ENCODE measurements around the gene PLPP3. TPM values are rescaled to one million over a fixed set of nuclear protein-coding genes. Genes with fewer than 3 reads are reported as not detected.

PLPP3 gene
- total RNA-seq, 1 donor from 2014 or later, result 33.5 TPM

GRCh38 chr1:56538532-56538931, 40.8 kb downstream of the PLPP3 start:
- peaks cover 2% of the 10 kb centered on the region for H3K27me3 Mint-ChIP-seq (ENCODE audit: unreplicated experiment)
- H3K4me3 Mint-ChIP-seq (ENCODE audit: unreplicated experiment), result no peak overlapping the region
- no peaks in the 10 kb centered on the region for H3K9me3 Mint-ChIP-seq (ENCODE audit: unreplicated experiment)
- TF ChIP-seq CTCF (IDR thresholded peaks at IDR 0.05; ENCODE audit: unreplicated experiment), result no peak
- peaks cover 26% of the 10 kb centered on the region for H3K4me1 Mint-ChIP-seq (ENCODE audit: unreplicated experiment)
- no peak overlapping the region for H3K27ac Mint-ChIP-seq (ENCODE audit: unreplicated experiment)
- no peak for DNase-seq (ENCODE audit: low spot score)
- peaks cover 18% of the 10 kb centered on the region for H3K36me3 Mint-ChIP-seq (ENCODE audit: low read depth, unreplicated experiment)

- TF ChIP-seq CTCF (IDR thresholded peaks at IDR 0.05; ENCODE audit: unreplicated experiment), result no peak
- no peak for DNase-seq (ENCODE audit: low spot score)
- H3K9me3 Mint-ChIP-seq (ENCODE audit: unreplicated experiment), result no peaks in the 10 kb centered on the region
- no peak overlapping the region for H3K4me3 Mint-ChIP-seq (ENCODE audit: unreplicated experiment)
- H3K27ac Mint-ChIP-seq (ENCODE audit: unreplicated experiment), result no peak overlapping the region
- no peaks in the 10 kb centered on the region for H3K27me3 Mint-ChIP-seq (ENCODE audit: unreplicated experiment)
- H3K36me3 Mint-ChIP-seq (ENCODE audit: low read depth, unreplicated experiment), result peaks cover 23% of the 10 kb centered on the region
- H3K4me1 Mint-ChIP-seq (ENCODE audit: unreplicated experiment), result peaks cover 26% of the 10 kb centered on the region
Measured at GRCh38 chr1:56537660-56538059, 41.7 kb downstream of the PLPP3 start.

- H3K27ac Mint-ChIP-seq (ENCODE audit: unreplicated experiment), result no peak overlapping the region
- no peak overlapping the region for H3K4me3 Mint-ChIP-seq (ENCODE audit: unreplicated experiment)
- no peaks in the 10 kb centered on the region for H3K27me3 Mint-ChIP-seq (ENCODE audit: unreplicated experiment)
- H3K9me3 Mint-ChIP-seq (ENCODE audit: unreplicated experiment), result no peaks in the 10 kb centered on the region
- peaks cover 24% of the 10 kb centered on the region for H3K4me1 Mint-ChIP-seq (ENCODE audit: unreplicated experiment)
- TF ChIP-seq CTCF (IDR thresholded peaks at IDR 0.05; ENCODE audit: unreplicated experiment), result no peak
- H3K36me3 Mint-ChIP-seq (ENCODE audit: low read depth, unreplicated experiment), result peaks cover 23% of the 10 kb centered on the region
- DNase-seq (ENCODE audit: low spot score), result no peak
Measured at GRCh38 chr1:56535939-56536338, 43.4 kb downstream of the PLPP3 start.

GRCh38 chr1:56535362-56535761, 44.0 kb downstream of the PLPP3 start:
- no peak for DNase-seq (ENCODE audit: low spot score)
- no peak for TF ChIP-seq CTCF (IDR thresholded peaks at IDR 0.05; ENCODE audit: unreplicated experiment)
- peaks cover 23% of the 10 kb centered on the region for H3K36me3 Mint-ChIP-seq (ENCODE audit: low read depth, unreplicated experiment)
- peaks cover 19% of the 10 kb centered on the region for H3K4me1 Mint-ChIP-seq (ENCODE audit: unreplicated experiment)
- no peaks in the 10 kb centered on the region for H3K9me3 Mint-ChIP-seq (ENCODE audit: unreplicated experiment)
- no peak overlapping the region for H3K27ac Mint-ChIP-seq (ENCODE audit: unreplicated experiment)
- no peak overlapping the region for H3K4me3 Mint-ChIP-seq (ENCODE audit: unreplicated experiment)
- H3K27me3 Mint-ChIP-seq (ENCODE audit: unreplicated experiment), result no peaks in the 10 kb centered on the region

GRCh38 chr1:56534130-56534651, 45.2 kb downstream of the PLPP3 start:
- Mint-ChIP-seq H3K4me1 (ENCODE audit: unreplicated experiment) (peaks cover 14% of the 10 kb centered on the region), H3K4me3 (ENCODE audit: unreplicated experiment) (no peak overlapping the region), H3K36me3 (ENCODE audit: low read depth, unreplicated experiment) (peaks cover 23% of the 10 kb centered on the region), H3K27ac (ENCODE audit: unreplicated experiment) (no peak overlapping the region), H3K9me3 (ENCODE audit: unreplicated experiment) (no peaks in the 10 kb centered on the region), H3K27me3 (ENCODE audit: unreplicated experiment) (no peaks in the 10 kb centered on the region)
- DNase-seq (ENCODE audit: low spot score), result no peak
- no peak for TF ChIP-seq CTCF (IDR thresholded peaks at IDR 0.05; ENCODE audit: unreplicated experiment)

Data from endothelial cell (in vitro differentiated cells).